HepG2 (cell line): ENCODE measurements around the gene CTCF. TPM values are rescaled to one million over a fixed set of nuclear protein-coding genes. Genes with fewer than 3 reads are reported as not detected.

Experiments
- EEA1 ChIP-seq: sonication (generic); formaldehyde crosslinking; IDR thresholded peaks from 2 replicates; pipeline ENCODE4 v1.5.1; 2020; ENCODE audit warnings: mild to moderate bottlenecking, missing genetic modification reagents, borderline replicate concordance
- ETV5 ChIP-seq: IDR thresholded peaks from 2 replicates; pipeline ENCODE4 v1.6.1; 2018; ENCODE audit warnings: missing biosample characterization, missing genetic modification reagents, inconsistent platforms, borderline replicate concordance
- IKZF1 ChIP-seq: fragments of 450-650 bp; IDR thresholded peaks from 2 replicates; pipeline ENCODE4 v1.7.1; 2016
- MAFG ChIP-seq: sonication (generic); formaldehyde crosslinking; IDR thresholded peaks from 2 replicates; pipeline ENCODE4 v1.5.1; 2020; ENCODE audit warnings: mild to moderate bottlenecking, missing genetic modification reagents
- MED8 ChIP-seq: sonication (generic); formaldehyde crosslinking; IDR thresholded peaks from 2 replicates; pipeline ENCODE4 v1.8.1; 2023; ENCODE audit warnings: mild to moderate bottlenecking, missing genetic modification reagents; ENCODE audit not compliant: insufficient replicate concordance
- MTA3 ChIP-seq: sonication (generic); formaldehyde crosslinking; IDR thresholded peaks from 2 replicates; pipeline ENCODE4 v1.4.0; 2020; ENCODE audit warnings: missing genetic modification reagents
- TGIF2 ChIP-seq: IDR thresholded peaks from 2 replicates; pipeline ENCODE4 v1.6.1; 2016; ENCODE audit warnings: control low read depth, missing compliant biosample characterization
- ZFP90 ChIP-seq: sonication (generic); formaldehyde crosslinking; IDR thresholded peaks from 2 replicates; pipeline ENCODE4 v1.8.0; 2022; ENCODE audit warnings: missing genetic modification reagents, mild to moderate bottlenecking, inconsistent platforms, borderline replicate concordance
- ZNF326 ChIP-seq: sonication (generic); formaldehyde crosslinking; IDR thresholded peaks from 2 replicates; pipeline ENCODE4 v1.4.0; 2020; ENCODE audit warnings: missing genetic modification reagents, borderline replicate concordance
- polyA plus RNA-seq, 8 experiments: library from polyadenylated mRNA; depleted of rRNA in 3 of 8; stranded (reverse) in 7 of 8; unstranded in 1 of 8; fragments of >200 nt; fragmentation: Illumina TruSeq in 4 of 8; extraction: Trizol in 4 of 8; gene quantifications; 2 replicates each; pipeline versions ENCODE4 v1.2.1 to v1.2.3, GENCODE V29; 2011 to 2016; ENCODE audit warnings: low read depth in 4 of 8, missing spikeins in 1 of 8, mixed read lengths in 1 of 8; ENCODE audit not compliant: insufficient read depth in 1 of 8
- total RNA-seq, 5 experiments: library from RNA; depleted of rRNA; stranded (reverse); fragments of >200 nt; fragmentation: Illumina TruSeq; extraction: Trizol; gene quantifications; 2 replicates each; pipeline ENCODE4 v1.2.3, GENCODE V29; 2016; ENCODE audit warnings: low read depth in 1 of 5
- TF ChIP-seq, protein P1 (sequence below): IDR thresholded peaks from 2 replicates; pipeline ENCODE4 v1.6.1; 2016
- TF ChIP-seq, protein P2 (sequence below): IDR thresholded peaks from 2 replicates; pipeline ENCODE4 v1.6.1; 2016; ENCODE audit warnings: low read depth, borderline replicate concordance
- TF ChIP-seq, protein P3 (sequence below): sonication (generic); formaldehyde crosslinking; IDR thresholded peaks from 2 replicates; pipeline ENCODE4 v1.4.0; 2020; ENCODE audit warnings: missing genetic modification reagents, low read depth, mild to moderate bottlenecking, borderline replicate concordance
- TF ChIP-seq, protein P4 (sequence below): sonication (generic); formaldehyde crosslinking; IDR thresholded peaks from 2 replicates; pipeline ENCODE4 v1.4.0; 2020; ENCODE audit warnings: missing genetic modification reagents, mild to moderate bottlenecking, borderline replicate concordance
- TF ChIP-seq, protein P5 (sequence below): conservative IDR thresholded peaks from 2 replicates; pipeline ENCODE4 v1.6.1; 2018; ENCODE audit warnings: missing genetic modification reagents
- TF ChIP-seq, protein P6 (sequence below): sonication (generic); formaldehyde crosslinking; IDR thresholded peaks from 2 replicates; pipeline ENCODE4 v1.4.0; 2020; ENCODE audit warnings: missing genetic modification reagents, mild to moderate bottlenecking, borderline replicate concordance
- TF ChIP-seq, protein P7 (sequence below): sonication (generic); formaldehyde crosslinking; IDR thresholded peaks from 2 replicates; pipeline ENCODE4 v1.5.0; 2020; ENCODE audit warnings: missing genetic modification reagents

The CTCF gene
- total and polyA plus RNA-seq, 2 of the 13 experiments (the other 11 are each of a cell fraction or from before 2014, with no cell fraction given) = 19.5 to 37.5 TPM

DNA sequence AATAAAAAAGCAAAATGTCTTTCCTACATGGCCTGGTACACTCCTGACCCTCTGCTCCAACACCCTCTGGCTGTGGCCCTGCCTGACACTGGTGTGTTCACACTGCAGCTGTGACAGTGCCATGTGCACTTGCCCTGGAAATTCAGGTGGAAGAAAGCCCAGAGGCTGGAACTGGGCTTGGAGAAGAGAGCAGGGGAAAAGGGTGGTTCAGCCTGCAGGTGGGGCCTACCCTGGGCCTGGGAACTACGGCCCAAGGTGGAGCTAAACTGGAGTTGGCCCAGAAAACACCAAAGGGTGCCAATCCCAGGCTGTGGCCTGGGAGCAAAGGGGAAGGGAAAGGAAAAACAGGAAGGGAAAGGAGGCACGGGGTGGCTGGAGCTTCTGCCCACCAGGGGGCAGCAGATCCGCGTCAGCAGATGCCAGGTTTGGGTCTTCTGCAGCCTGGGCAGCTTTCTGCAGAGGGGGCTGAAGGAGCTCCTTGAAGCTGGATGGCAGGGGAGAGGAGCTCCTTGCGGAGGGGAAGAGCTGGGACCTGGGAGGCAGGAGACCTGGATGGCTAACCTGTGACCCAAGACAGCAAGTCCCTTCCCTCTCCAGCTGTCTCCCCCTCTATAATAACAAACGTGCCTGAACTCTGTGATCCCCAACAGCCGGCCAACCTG lies 15.4 kb upstream of the CTCF start (continued):
- TF ChIP-seq ZNF326 (CRISPR knock-in tag) = no peak
- TF ChIP-seq EEA1 (CRISPR knock-in tag) = 0 out of 2 replicates have a peak, but pooled peaks have one; percentile 19
- TF ChIP-seq, protein P1, sequence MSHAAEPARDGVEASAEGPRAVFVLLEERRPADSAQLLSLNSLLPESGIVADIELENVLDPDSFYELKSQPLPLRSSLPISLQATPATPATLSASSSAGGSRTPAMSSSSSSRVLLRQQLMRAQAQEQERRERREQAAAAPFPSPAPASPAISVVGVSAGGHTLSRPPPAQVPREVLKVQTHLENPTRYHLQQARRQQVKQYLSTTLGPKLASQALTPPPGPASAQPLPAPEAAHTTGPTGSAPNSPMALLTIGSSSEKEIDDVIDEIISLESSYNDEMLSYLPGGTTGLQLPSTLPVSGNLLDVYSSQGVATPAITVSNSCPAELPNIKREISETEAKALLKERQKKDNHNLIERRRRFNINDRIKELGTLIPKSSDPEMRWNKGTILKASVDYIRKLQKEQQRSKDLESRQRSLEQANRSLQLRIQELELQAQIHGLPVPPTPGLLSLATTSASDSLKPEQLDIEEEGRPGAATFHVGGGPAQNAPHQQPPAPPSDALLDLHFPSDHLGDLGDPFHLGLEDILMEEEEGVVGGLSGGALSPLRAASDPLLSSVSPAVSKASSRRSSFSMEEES = no peak
- no peak for TF ChIP-seq MAFG (CRISPR knock-in tag)
- TF ChIP-seq, protein P2, sequence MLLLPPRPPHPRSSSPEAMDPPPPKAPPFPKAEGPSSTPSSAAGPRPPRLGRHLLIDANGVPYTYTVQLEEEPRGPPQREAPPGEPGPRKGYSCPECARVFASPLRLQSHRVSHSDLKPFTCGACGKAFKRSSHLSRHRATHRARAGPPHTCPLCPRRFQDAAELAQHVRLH (CRISPR knock-in tag) = 0 out of 2 replicates have a peak, but pooled peaks have one; percentile 74
- no peak for TF ChIP-seq TGIF2 (CRISPR knock-in tag)
- peak; percentile 48; the same call in 1 of the 2 replicates for TF ChIP-seq ETV5 (CRISPR knock-in tag)
- TF ChIP-seq, protein P3, sequence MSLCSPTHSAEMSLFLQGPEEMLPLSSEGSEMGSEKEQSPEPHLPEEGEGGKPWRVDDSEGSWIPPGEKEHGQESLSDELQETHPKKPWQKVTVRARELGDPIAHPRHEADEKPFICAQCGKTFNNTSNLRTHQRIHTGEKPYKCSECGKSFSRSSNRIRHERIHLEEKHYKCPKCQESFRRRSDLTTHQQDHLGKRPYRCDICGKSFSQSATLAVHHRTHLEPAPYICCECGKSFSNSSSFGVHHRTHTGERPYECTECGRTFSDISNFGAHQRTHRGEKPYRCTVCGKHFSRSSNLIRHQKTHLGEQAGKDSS (CRISPR knock-in tag) = no peak
- TF ChIP-seq, protein P4, sequence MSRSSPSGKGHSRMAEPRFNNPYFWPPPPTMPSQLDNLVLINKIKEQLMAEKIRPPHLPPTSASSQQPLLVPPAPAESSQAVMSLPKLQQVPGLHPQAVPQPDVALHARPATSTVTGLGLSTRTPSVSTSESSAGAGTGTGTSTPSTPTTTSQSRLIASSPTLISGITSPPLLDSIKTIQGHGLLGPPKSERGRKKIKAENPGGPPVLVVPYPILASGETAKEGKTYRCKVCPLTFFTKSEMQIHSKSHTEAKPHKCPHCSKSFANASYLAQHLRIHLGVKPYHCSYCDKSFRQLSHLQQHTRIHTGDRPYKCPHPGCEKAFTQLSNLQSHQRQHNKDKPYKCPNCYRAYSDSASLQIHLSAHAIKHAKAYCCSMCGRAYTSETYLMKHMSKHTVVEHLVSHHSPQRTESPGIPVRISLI (CRISPR knock-in tag) = no peak; the same call in 1 of the 2 replicates
- TF ChIP-seq, protein P5, sequence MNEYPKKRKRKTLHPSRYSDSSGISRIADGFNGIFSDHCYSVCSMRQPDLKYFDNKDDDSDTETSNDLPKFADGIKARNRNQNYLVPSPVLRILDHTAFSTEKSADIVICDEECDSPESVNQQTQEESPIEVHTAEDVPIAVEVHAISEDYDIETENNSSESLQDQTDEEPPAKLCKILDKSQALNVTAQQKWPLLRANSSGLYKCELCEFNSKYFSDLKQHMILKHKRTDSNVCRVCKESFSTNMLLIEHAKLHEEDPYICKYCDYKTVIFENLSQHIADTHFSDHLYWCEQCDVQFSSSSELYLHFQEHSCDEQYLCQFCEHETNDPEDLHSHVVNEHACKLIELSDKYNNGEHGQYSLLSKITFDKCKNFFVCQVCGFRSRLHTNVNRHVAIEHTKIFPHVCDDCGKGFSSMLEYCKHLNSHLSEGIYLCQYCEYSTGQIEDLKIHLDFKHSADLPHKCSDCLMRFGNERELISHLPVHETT (CRISPR knock-in tag) = no peak
- TF ChIP-seq, protein P6, sequence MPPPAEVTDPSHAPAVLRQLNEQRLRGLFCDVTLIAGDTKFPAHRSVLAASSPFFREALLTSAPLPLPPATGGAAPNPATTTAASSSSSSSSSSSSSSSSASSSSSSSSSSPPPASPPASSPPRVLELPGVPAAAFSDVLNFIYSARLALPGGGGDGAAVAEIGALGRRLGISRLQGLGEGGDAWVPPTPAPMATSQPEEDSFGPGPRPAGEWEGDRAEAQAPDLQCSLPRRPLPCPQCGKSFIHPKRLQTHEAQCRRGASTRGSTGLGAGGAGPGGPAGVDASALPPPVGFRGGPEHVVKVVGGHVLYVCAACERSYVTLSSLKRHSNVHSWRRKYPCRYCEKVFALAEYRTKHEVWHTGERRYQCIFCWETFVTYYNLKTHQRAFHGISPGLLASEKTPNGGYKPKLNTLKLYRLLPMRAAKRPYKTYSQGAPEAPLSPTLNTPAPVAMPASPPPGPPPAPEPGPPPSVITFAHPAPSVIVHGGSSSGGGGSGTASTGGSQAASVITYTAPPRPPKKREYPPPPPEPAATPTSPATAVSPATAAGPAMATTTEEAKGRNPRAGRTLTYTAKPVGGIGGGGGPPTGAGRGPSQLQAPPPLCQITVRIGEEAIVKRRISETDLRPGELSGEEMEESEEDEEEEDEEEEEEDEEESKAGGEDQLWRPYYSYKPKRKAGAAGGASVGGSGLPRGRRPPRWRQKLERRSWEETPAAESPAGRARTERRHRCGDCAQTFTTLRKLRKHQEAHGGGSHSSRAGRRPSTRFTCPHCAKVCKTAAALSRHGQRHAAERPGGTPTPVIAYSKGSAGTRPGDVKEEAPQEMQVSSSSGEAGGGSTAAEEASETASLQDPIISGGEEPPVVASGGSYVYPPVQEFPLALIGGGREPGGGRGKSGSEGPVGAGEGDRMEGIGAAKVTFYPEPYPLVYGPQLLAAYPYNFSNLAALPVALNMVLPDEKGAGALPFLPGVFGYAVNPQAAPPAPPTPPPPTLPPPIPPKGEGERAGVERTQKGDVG = no peak
- TF ChIP-seq MED8 = no peak
- no peak for TF ChIP-seq MTA3
- TF ChIP-seq ZFP90 = no peak; the same call in 1 of the 2 replicates
- TF ChIP-seq IKZF1 = no peak
- TF ChIP-seq, protein P7, sequence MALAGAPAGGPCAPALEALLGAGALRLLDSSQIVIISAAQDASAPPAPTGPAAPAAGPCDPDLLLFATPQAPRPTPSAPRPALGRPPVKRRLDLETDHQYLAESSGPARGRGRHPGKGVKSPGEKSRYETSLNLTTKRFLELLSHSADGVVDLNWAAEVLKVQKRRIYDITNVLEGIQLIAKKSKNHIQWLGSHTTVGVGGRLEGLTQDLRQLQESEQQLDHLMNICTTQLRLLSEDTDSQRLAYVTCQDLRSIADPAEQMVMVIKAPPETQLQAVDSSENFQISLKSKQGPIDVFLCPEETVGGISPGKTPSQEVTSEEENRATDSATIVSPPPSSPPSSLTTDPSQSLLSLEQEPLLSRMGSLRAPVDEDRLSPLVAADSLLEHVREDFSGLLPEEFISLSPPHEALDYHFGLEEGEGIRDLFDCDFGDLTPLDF (CRISPR knock-in tag) = no peak
